ENCODE results near the gene TMED1. TPM values are rescaled to one million over a fixed set of nuclear protein-coding genes. Genes with fewer than 3 reads are reported as not detected.

Gene TMED1
- total and polyA plus RNA-seq, 2 experiments from 2014 or later = 29.7 to 37.2 TPM

GRCh38 chr19:10864538-10864899 is 28.5 kb upstream of the TMED1 start (continued):
- no peak for TF ChIP-seq ZNF462 (CRISPR knock-in tag; IDR thresholded peaks at IDR 0.05)

- Mint-ChIP-seq H3K4me1 (peaks cover 8% of the 10 kb centered on the region), H3K9me3 (no peaks in the 10 kb centered on the region; the same call in 2 of the 3 replicates), H3K36me3 (ENCODE audit: low read depth) (no peaks in the 10 kb centered on the region), H3K4me3 (no peak overlapping the region), H3K27ac (no peak overlapping the region), H3K27me3 (ENCODE audit: insufficient read depth, low read depth, poor library complexity) (peaks cover 10% of the 10 kb centered on the region)
- Histone ChIP-seq H3K27ac (ENCODE audit: low read depth) (no peak overlapping the region), H4K20me1 (replicated peaks; ENCODE audit: insufficient read depth) (no peaks in the 10 kb centered on the region), H3K27me3 (ENCODE audit: insufficient read depth) (no peaks in the 10 kb centered on the region), H3K9me2 (ENCODE audit: insufficient read depth) (no peaks in the 10 kb centered on the region; the same call in 1 of the 2 replicates), H3K4me2 (no peak overlapping the region), H3K79me2 (replicated peaks; ENCODE audit: insufficient read depth) (no peaks in the 10 kb centered on the region), H3F3A (replicated peaks; ENCODE audit: low read depth) (0 out of 2 replicates have a peak, but pooled peaks cover 3% of the 10 kb centered on the region), H3K36me3 (ENCODE audit: insufficient read depth) (no peaks in the 10 kb centered on the region), H3K4me3 (no peak overlapping the region), H2AFZ (peak overlapping the region; percentile 23; the same call in 1 of the 2 replicates), H3K4me1 (ENCODE audit: insufficient read depth) (no peaks in the 10 kb centered on the region)
- no peak for ATAC-seq
- DNase-seq (ENCODE audit: low spot score) = no peak
- TF ChIP-seq POLR2AphosphoS5 (IDR thresholded peaks at IDR 0.05; ENCODE audit: low read depth) = no peak
- no peak for TF ChIP-seq CREB1 (CRISPR knock-in tag; IDR thresholded peaks at IDR 0.05; ENCODE audit: low read depth)
- TF ChIP-seq JUNB (IDR thresholded peaks at IDR 0.05; ENCODE audit: unreplicated experiment) = no peak
- TF ChIP-seq NANOG (IDR thresholded peaks at IDR 0.05; ENCODE audit: borderline replicate concordance) = no peak
- TF ChIP-seq CTCF (conservative IDR thresholded peaks at IDR 0.05; ENCODE audit: low read depth in 2 of 2) = no peak
- no peak for TF ChIP-seq ZNF462 (CRISPR knock-in tag; IDR thresholded peaks at IDR 0.05)
- no peak for TF ChIP-seq ZNF114 (CRISPR knock-in tag; IDR thresholded peaks at IDR 0.05)
Measured at GRCh38 chr19:10863107-10863717, 27.2 kb upstream of the TMED1 start.
